ENCODE results near the gene CERS4. TPM values are rescaled to one million over a fixed set of nuclear protein-coding genes. Genes with fewer than 3 reads are reported as not detected.

Gene CERS4
- total RNA-seq, 6 donors from 2014 or later: 55.5 to 131 (median 63.8) TPM

DNA sequence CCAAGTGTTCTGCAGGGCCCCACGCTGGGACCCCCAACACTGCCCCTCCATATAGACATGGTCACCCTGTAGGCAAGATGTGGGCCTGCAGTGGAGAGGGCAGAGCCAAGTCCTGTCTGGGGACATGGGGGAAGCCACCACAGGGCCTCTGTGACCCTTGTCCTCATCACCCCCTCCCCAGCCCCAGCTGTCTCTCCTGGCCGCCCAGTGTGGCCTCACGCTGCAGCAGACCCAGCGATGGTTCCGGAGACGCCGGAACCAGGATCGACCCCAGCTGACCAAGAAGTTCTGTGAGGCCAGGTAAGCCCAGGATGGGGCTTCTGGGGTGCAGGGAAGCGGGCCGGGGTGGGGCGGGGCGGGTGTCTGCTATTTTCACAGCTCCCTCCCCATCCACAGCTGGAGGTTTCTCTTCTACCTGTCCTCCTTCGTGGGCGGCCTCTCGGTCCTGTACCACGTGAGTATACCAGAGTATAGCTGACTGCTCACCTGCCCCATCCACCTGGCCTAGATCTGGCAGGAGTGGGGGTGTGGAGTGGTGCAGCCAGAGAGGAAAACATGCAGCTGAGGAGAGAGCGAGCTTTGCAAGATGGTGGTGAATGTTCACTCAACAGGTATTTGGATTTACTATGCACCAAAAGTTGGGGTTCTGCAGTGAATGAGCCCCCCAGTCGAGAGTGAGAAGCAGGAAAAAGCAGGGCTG, 46.4 kb downstream of the CERS4 start:
- H3K27me3 ChIP-seq: no peaks in the 10 kb centered on the region
- no peak overlapping the region for H3K4me3 ChIP-seq
- H3K36me3 ChIP-seq: peaks cover 4 to 44% (median 19%) of the 10 kb centered on the region in 4 donors
- 90 to 92% methylated on average over 3 to 14 of the region's 18 CpGs for WGBS, 2 donors
- H3K27ac ChIP-seq: no peak overlapping the region
- DNase-seq: no peak
- TF ChIP-seq, protein P1, sequence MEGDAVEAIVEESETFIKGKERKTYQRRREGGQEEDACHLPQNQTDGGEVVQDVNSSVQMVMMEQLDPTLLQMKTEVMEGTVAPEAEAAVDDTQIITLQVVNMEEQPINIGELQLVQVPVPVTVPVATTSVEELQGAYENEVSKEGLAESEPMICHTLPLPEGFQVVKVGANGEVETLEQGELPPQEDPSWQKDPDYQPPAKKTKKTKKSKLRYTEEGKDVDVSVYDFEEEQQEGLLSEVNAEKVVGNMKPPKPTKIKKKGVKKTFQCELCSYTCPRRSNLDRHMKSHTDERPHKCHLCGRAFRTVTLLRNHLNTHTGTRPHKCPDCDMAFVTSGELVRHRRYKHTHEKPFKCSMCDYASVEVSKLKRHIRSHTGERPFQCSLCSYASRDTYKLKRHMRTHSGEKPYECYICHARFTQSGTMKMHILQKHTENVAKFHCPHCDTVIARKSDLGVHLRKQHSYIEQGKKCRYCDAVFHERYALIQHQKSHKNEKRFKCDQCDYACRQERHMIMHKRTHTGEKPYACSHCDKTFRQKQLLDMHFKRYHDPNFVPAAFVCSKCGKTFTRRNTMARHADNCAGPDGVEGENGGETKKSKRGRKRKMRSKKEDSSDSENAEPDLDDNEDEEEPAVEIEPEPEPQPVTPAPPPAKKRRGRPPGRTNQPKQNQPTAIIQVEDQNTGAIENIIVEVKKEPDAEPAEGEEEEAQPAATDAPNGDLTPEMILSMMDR (IDR thresholded peaks at IDR 0.05): no peak
- TF ChIP-seq EP300 (IDR thresholded peaks at IDR 0.05) (no peak), POLR2A (IDR thresholded peaks at IDR 0.05) (no peak), POLR2AphosphoS5 (IDR thresholded peaks at IDR 0.05) (no peak)
- no peaks in the 10 kb centered on the region for H3K9me3 ChIP-seq
- peaks cover 0 to 8% (median 2%) of the 10 kb centered on the region in 4 donors for H3K4me1 ChIP-seq
- no peak for ATAC-seq (ENCODE audit: low FRiP score in 2 of 2)

DNA sequence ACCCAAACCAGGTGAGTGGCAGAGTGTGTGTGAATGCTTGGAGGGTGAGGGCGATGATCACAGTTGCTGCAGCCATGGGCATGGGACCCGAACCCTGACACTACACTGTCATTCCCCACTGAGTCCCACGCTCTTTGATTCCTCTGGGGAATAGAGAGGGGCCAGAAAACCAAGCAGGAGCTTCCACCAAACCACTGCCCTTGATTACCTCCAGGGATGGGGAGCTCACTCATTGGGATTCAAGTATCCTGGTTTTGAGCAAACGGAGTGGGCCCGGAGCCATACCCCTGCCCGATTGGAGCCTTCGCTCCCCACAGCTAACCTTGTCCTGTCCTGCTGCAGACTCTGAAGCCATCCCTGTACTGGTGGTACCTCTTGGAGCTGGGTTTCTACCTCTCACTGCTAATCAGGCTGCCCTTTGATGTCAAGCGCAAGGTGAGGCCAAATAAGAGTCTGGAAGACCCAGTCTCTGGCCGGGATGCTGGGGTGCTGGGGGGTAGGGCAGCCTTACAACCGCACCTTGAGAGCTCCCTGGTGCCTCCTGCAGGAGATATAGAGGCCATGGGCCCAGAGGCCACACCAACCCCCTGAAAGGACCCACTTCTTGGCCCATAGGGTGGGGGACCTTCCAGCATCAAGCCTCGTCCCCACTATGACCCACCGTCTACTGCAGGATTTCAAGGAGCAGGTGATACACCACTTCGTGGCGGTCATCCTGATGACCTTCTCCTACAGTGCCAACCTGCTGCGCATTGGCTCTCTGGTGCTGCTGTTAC, 47.3 kb downstream of the CERS4 start:
- 92 to 96% methylated on average over 15 of the region's 15 CpGs for WGBS, 2 donors
- H3K9me3 ChIP-seq: no peaks in the 10 kb centered on the region
- DNase-seq: no peak
- H3K27ac ChIP-seq: no peak overlapping the region
- ATAC-seq (ENCODE audit: low FRiP score in 2 of 2): no peak
- TF ChIP-seq, protein P1 (IDR thresholded peaks at IDR 0.05): no peak
- TF ChIP-seq EP300 (IDR thresholded peaks at IDR 0.05) (no peak), POLR2A (IDR thresholded peaks at IDR 0.05) (no peak), POLR2AphosphoS5 (IDR thresholded peaks at IDR 0.05) (no peak)
- H3K27me3 ChIP-seq: no peaks in the 10 kb centered on the region
- H3K4me3 ChIP-seq: no peak overlapping the region
- peaks cover 0 to 2% (median 0%) of the 10 kb centered on the region in 4 donors for H3K4me1 ChIP-seq
- H3K36me3 ChIP-seq: peaks cover 4 to 44% (median 20%) of the 10 kb centered on the region in 4 donors

DNA sequence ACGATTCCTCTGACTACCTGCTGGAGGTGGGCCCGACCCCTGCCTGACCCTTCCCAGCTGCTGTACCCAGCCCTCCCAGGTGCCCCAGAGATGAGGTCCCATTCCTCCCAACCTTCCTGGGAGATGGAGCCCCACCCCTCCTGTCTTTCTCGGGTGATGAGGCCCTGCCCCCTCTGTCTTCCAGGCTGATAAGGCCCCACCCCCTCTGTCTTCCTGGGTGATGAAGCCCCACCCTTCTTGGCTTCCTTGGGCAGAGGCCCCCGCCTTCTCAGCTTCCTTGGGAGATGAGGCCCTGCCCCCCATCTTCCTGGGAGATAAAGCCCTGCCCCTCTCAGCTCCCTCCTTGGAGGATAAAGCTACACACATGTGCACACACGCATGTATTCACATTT, 47.9 kb downstream of the CERS4 start:
- TF ChIP-seq, protein P1 (IDR thresholded peaks at IDR 0.05): no peak
- no peak for TF ChIP-seq EP300 (IDR thresholded peaks at IDR 0.05)
- TF ChIP-seq POLR2A (IDR thresholded peaks at IDR 0.05): no peak
- TF ChIP-seq POLR2AphosphoS5 (IDR thresholded peaks at IDR 0.05): no peak
- peaks cover 4 to 48% (median 25%) of the 10 kb centered on the region in 4 donors for H3K36me3 ChIP-seq
- H3K4me3 ChIP-seq: no peak overlapping the region
- H3K9me3 ChIP-seq: no peaks in the 10 kb centered on the region
- no peaks in the 10 kb centered on the region for H3K4me1 ChIP-seq
- no peak overlapping the region for H3K27ac ChIP-seq
- ATAC-seq (ENCODE audit: low FRiP score in 2 of 2) (no peak), DNase-seq (no peak)
- 72 to 73% methylated on average over 5 of the region's 5 CpGs for WGBS, 2 donors
- H3K27me3 ChIP-seq: no peaks in the 10 kb centered on the region

DNA sequence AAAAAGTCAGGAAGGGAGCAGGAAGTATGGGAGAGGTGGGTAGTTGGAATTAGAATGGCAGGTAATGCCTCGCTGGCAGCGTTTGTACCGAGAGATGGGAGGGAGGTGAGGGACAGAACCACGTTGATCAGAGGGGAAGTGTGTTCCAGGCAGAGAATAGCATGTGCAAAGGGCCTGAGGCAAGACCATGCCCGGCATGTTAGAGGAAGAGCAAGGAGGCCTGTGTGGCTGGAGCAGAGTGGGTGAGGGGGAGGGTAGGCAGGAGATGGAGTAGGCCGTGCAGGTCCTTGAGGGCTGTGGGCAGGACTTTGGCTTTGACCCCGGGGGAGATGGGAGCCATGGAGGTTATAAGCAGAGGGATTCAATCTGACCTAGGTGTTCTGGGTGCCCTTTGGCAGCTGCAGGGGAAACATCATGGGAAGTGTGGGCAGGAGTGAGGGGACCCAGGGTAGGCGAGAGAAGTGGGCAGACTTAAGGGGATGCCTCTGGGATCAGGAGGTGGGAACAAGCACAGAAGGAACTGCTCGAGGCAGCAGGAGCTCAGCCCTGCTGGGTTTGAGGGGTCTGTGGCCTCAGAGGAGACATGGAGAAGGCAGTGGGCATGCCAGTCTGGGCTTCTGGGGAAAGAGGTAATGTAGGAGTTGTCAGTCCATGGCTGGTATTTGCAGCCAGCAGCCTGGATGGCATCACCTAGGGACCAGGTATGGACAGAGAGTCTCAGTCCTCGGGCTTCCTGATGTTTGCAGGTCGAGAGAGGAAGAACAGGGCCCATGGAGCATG, 50.2 kb downstream of the CERS4 start:
- ATAC-seq (ENCODE audit: low FRiP score in 2 of 2) (no peak), DNase-seq (no peak)
- TF ChIP-seq POLR2A (IDR thresholded peaks at IDR 0.05): no peak
- TF ChIP-seq EP300 (IDR thresholded peaks at IDR 0.05): no peak
- Histone ChIP-seq H3K4me3 (no peak overlapping the region), H3K27me3 (no peaks in the 10 kb centered on the region), H3K36me3 (peaks cover 4 to 51% (median 27%) of the 10 kb centered on the region in 4 donors), H3K4me1 (no peaks in the 10 kb centered on the region), H3K9me3 (no peaks in the 10 kb centered on the region), H3K27ac (no peak overlapping the region)
- 88 to 89% methylated on average over 11 of the region's 11 CpGs for WGBS, 2 donors

DNA sequence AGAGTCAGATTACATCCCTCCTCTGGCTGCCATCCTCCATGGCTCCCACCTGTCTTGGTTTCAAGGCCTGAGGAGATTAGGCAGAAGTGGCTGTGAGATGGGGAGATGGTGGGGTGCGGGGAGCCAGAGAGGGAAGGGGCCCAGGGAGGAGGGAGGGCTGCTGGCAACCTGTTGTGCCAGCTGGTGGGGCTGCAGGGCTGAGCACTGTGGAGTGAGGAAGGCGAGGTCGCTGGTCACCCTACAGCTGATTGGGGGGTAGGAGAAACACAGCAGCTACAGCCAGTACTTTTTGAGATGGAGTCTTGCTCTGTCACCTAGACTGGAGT, 50.7 kb downstream of the CERS4 start:
- no peak for ATAC-seq (ENCODE audit: low FRiP score in 2 of 2)
- Histone ChIP-seq H3K27ac (no peak overlapping the region), H3K9me3 (no peaks in the 10 kb centered on the region), H3K4me1 (no peaks in the 10 kb centered on the region), H3K4me3 (no peak overlapping the region), H3K36me3 (peaks cover 4 to 47% (median 26%) of the 10 kb centered on the region in 4 donors), H3K27me3 (no peaks in the 10 kb centered on the region)
- TF ChIP-seq EP300 (IDR thresholded peaks at IDR 0.05) (no peak), POLR2AphosphoS5 (IDR thresholded peaks at IDR 0.05) (no peak), POLR2A (IDR thresholded peaks at IDR 0.05) (no peak)
- TF ChIP-seq, protein P1 (IDR thresholded peaks at IDR 0.05): no peak
- 89% methylated on average over 3 of the region's 3 CpGs for WGBS, 2 donors
- no peak for DNase-seq

Data from upper lobe of left lung (tissue), 6 donors.